Measurements from ENCODE around the gene COX6B1. TPM values are rescaled to one million over a fixed set of nuclear protein-coding genes. Genes with fewer than 3 reads are reported as not detected.
"Not testable (repeated sequence)": the region's sequence is repeated elsewhere in the genome, so short reads cannot be mapped to it uniquely, and the experiment has no call there.

Gene COX6B1
- total and polyA plus RNA-seq, 8 donors: 119 to 491 (median 155) TPM

DNA sequence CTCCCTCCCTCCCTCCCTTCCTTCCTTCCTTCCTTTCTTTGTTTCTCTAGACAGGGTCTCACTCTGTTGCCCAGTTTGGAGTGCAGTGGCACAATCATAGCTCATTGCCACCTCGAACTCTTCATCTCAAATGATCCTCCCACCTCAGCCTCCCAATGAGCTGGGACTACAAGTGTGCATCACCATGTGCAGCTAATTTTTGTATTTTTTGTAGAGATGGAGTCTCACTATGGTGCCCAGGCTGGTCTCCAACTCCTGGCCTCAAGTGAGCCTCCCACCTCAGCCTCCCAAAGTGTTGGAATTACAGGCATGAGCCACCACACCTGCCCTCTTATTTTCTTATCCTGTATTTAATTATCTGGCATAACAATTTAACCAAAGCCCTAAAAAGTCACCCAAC is 22.6 kb downstream of the COX6B1 start:
- TF ChIP-seq CTCF (IDR thresholded peaks at IDR 0.05): no peak
- ATAC-seq (no peak), FAIRE-seq (no peak), DNase-seq (no peak)
- no peaks in the 10 kb centered on the region for H3K36me3 ChIP-seq
- H3K4me3 ChIP-seq: no peak overlapping the region
- H3K9me3 ChIP-seq: no peaks in the 10 kb centered on the region
- no peak overlapping the region for H3K27ac ChIP-seq
- peaks cover 0 to 4% (median 0%) of the 10 kb centered on the region in 3 donors for H3K4me1 ChIP-seq
- WGBS, 2 donors: 83 to 88% methylated on average over 1 of the region's 1 CpG
- H3K27me3 ChIP-seq: peaks cover 0 to 5% (median 1%) of the 10 kb centered on the region in 4 donors
- intact Hi-C loops (cut with DNase I): no loop called here

GRCh38 chr19:35671818-35672217 is 23.7 kb downstream of the COX6B1 start:
- FAIRE-seq (no peak), ATAC-seq (peak in 1 of 4 donors; percentile 25), DNase-seq (no peak)
- TF ChIP-seq CTCF (IDR thresholded peaks at IDR 0.05): no peak
- Histone ChIP-seq H3K27ac (no peak overlapping the region), H3K9me3 (no peaks in the 10 kb centered on the region), H3K36me3 (no peaks in the 10 kb centered on the region), H3K27me3 (peaks cover 0 to 5% (median 1%) of the 10 kb centered on the region in 4 donors), H3K4me3 (no peak overlapping the region), H3K4me1 (peaks cover 0 to 4% (median 0%) of the 10 kb centered on the region in 3 donors)
- intact Hi-C loops (cut with DNase I): no loop called here
- WGBS, 2 donors: 14 to 16% methylated on average over 3 of the region's 3 CpGs

DNA sequence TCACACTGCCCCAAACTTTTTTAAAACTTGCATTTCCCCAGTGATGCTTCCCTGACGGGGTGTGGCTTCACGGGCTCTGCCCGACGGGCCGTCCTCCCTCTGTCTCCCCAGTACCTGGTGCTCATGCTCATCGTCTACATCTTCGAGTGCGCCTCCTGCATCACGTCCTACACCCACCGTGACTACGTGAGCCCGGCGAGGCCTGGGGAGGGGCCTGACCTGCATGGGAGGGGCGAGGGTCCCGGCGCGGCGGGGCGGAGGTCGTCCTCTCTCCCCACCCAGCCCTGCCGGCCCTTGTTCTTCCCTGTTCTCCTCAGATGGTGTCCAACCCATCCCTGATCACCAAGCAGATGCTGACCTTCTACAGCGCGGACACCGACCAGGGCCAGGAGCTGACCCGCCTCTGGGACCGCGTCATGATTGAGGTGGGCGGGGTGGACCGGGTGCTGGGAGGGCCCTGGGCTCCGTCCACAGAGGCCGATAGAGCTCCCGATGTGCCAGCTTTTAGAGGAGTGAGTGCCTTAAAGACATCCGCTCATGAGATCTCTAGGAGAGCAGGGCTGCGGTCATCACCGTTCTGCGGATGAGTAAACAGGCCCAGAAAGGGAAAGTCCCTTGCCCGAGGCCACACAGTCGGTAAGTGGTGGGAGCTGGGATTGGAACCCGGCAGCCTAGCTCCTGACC is 25.1 kb downstream of the COX6B1 start:
- FAIRE-seq (no peak), DNase-seq (peak in 3 of 6 donors; percentile 54 to 65 (median 62)), ATAC-seq (peak; percentile 48 to 85 (median 68))
- Histone ChIP-seq H3K27me3 (peaks cover 0 to 5% (median 1%) of the 10 kb centered on the region in 4 donors), H3K36me3 (no peaks in the 10 kb centered on the region), H3K4me3 (peak overlapping the region in 1 of 4 donors; percentile 33), H3K4me1 (peaks cover 0 to 4% (median 0%) of the 10 kb centered on the region in 3 donors), H3K9me3 (no peaks in the 10 kb centered on the region), H3K27ac (no peak overlapping the region)
- TF ChIP-seq CTCF (IDR thresholded peaks at IDR 0.05): no peak
- 8 to 11% methylated on average over 39 of the region's 39 CpGs for WGBS, 2 donors
- intact Hi-C loops (cut with DNase I): no loop called here

GRCh38 chr19:35675589-35676140 is 27.5 kb downstream of the COX6B1 start:
- FAIRE-seq (no peak), DNase-seq (no peak), ATAC-seq (no peak)
- no peaks in the 10 kb centered on the region for H3K36me3 ChIP-seq
- peaks cover 0 to 4% (median 0%) of the 10 kb centered on the region in 3 donors for H3K4me1 ChIP-seq
- intact Hi-C loops (cut with DNase I): no loop called here
- no peak overlapping the region for H3K27ac ChIP-seq
- H3K27me3 ChIP-seq: peaks cover 0 to 2% (median 0%) of the 10 kb centered on the region in 4 donors
- 62 to 76% methylated on average over 15 of the region's 15 CpGs for WGBS, 2 donors
- H3K9me3 ChIP-seq: no peaks in the 10 kb centered on the region
- no peak for TF ChIP-seq CTCF (IDR thresholded peaks at IDR 0.05)
- no peak overlapping the region for H3K4me3 ChIP-seq

GRCh38 chr19:35689836-35690235 is 41.7 kb downstream of the COX6B1 start:
- TF ChIP-seq CTCF (IDR thresholded peaks at IDR 0.05): no peak
- DNase-seq (no peak), FAIRE-seq (no peak), ATAC-seq (no peak)
- intact Hi-C loops (cut with DNase I): loop anchor here in 1 of 3 donors (10.0 kb wide), 1 partner anchor 245 kb away; the partner anchor contains the start of gene LRFN3
- Histone ChIP-seq H3K27ac (no peak overlapping the region), H3K4me1 (no peaks in the 10 kb centered on the region), H3K27me3 (no peaks in the 10 kb centered on the region), H3K4me3 (no peak overlapping the region), H3K36me3 (no peaks in the 10 kb centered on the region), H3K9me3 (no peaks in the 10 kb centered on the region)
- WGBS, 2 donors: 25 to 37% methylated on average over 4 of the region's 4 CpGs

DNA sequence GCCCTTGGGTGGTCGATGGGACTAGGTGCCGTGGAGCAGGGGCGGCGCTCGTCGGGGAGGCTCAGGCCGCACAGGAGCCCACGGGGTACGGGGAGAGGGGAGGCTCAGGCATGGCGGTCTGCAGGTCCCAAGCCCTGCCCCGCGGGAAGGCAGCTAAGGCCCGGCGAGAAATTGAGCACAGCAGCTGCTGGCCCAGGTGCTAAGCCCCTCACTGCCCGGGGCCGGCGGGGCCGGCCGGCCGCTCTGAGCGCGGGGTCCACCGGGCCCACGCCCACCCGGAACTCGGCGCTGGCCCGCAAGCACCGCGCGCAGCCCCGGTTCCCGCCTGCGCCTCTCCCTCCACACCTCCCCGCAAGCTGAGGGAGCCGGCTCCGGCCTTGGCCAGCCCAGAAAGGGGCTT is 43.0 kb downstream of the COX6B1 start:
- not testable (repeated sequence) for H3K36me3 ChIP-seq, FAIRE-seq, H3K4me1 ChIP-seq, ATAC-seq, H3K27me3 ChIP-seq, H3K9me3 ChIP-seq, H3K27ac ChIP-seq, H3K4me3 ChIP-seq
- peak in 1 of 6 donors; percentile 56 for DNase-seq
- intact Hi-C loops (cut with DNase I): loop anchor here in 1 of 3 donors (10.0 kb wide), 1 partner anchor 244 kb away; the partner anchor contains the start of gene LRFN3
- WGBS, 2 donors: 84 to 86% methylated on average over 23 to 37 of the region's 37 CpGs

All from pancreas (tissue), 10 donors.